SH-SY5Y (cell line): Measurements from ENCODE around the gene DIO1.

Experiments used
- GATA2 ChIP-seq: IDR thresholded peaks from 2 replicates; pipeline ENCODE4 v1.6.1; 2011; ENCODE audit warnings: mild to moderate bottlenecking, low read depth, low read length
- GATA3 ChIP-seq: IDR thresholded peaks from 2 replicates; pipeline ENCODE4 v1.6.1; 2011; ENCODE audit warnings: low read depth, mild to moderate bottlenecking, low read length, moderate library complexity

DNA sequence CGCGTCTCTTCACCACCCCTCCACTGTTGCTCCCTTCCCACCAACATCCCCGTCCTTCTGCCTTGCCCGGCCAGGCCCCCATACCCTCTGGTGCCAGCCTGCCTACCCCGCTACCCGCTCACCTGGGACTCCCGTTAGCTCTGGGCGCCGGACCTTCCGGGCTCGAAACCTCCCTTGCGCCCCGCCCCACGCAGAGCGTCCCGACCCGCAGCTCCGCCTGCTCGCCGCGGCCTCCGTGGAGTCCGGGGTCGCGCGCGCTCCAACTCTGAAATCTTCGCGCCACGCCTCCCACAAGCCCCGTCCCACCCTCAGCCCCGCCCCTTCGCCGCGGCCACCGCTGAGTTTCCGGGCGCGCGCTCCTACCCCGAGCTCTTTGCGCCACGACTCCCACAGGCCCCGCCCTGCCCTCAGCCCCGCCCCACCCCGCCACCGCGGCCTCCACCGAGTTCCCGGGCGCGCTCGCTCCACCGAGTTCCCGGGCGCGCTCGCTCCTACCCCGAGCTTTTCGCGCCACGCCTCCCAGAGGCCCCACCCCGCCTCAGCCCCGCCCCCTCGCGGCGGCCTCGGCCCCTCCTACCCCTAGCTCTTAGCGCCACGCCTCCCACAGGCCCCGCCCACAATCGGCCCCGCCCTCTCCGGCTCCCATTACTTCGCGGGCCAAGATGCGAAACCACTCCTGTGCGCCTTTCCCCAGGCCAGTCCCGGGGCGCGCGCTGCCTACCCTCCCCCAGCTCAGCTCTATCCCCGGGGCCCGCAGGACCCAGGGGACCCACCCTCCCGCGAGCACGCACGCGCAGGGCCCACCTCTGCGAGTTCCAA, 51.7 kb downstream of the DIO1 start, which contains the start of gene IFT25:
- TF ChIP-seq GATA2 (no peak), GATA3 (no peak)
